Measurements from ENCODE around the gene MACROD1. TPM values are rescaled to one million over a fixed set of nuclear protein-coding genes. Genes with fewer than 3 reads are reported as not detected.

The MACROD1 gene
- polyA plus RNA-seq, 1 experiment = 8.1 TPM

DNA sequence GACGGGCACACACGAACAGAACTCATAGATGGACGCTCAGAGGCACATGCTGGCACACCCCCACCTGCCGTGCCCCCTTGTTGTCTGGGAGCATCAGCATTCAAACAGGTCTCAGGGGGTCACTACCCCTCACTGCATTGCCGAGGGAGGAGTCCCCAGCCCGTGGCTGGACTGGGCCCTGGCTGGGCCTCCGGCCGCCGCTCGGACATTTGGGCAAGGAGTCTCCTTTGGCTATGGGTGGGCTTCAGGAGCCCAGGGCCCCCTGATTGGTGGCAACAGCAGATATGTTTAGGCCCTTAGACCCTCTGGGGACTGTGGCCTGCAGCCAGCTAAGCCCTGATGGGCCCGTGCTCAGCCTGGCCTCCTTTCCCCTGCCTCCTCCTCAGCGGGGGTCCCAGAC lies 88.3 kb downstream of the MACROD1 start:
- no peak overlapping the region for H3K27ac ChIP-seq (ENCODE audit: low read depth, low read length)
- ChIA-PET CTCF (no interaction called here), POLR2A (no interaction called here)
- peaks cover 43% of the 10 kb centered on the region for H3K27me3 ChIP-seq (ENCODE audit: control insufficient read depth, insufficient read depth, low read length)
- H3K4me3 ChIP-seq (ENCODE audit: low read depth, low read length) = no peak overlapping the region
- no peak for DNase-seq (ENCODE audit: low read depth, low spot score)
- TF ChIP-seq, protein P1, sequence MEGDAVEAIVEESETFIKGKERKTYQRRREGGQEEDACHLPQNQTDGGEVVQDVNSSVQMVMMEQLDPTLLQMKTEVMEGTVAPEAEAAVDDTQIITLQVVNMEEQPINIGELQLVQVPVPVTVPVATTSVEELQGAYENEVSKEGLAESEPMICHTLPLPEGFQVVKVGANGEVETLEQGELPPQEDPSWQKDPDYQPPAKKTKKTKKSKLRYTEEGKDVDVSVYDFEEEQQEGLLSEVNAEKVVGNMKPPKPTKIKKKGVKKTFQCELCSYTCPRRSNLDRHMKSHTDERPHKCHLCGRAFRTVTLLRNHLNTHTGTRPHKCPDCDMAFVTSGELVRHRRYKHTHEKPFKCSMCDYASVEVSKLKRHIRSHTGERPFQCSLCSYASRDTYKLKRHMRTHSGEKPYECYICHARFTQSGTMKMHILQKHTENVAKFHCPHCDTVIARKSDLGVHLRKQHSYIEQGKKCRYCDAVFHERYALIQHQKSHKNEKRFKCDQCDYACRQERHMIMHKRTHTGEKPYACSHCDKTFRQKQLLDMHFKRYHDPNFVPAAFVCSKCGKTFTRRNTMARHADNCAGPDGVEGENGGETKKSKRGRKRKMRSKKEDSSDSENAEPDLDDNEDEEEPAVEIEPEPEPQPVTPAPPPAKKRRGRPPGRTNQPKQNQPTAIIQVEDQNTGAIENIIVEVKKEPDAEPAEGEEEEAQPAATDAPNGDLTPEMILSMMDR (IDR thresholded peaks at IDR 0.05; ENCODE audit: low read depth, low read length) = no peak
- H3K9me3 ChIP-seq (ENCODE audit: control insufficient read depth, insufficient read depth, low read length) = no peaks in the 10 kb centered on the region; the same call in 1 of the 2 replicates

DNA sequence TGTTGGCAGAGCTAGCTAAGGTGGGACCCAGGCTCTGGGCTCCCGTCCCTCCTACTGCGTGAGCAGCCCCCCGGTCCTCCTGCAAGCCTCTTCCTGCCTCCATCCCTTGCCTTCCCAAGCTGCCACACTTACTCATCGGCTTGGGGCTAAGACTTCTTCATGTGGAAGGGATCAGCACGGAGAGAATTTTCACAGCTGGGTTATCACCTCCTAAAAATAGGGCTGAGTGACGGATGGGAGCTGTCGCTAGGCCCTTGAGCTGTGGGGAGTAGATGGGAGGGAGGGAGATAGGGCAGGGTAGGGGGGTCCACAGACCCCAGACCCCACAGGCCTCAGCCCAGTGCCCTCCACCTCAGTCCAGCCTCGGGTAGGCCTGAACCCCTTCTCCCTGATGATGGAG lies 89.2 kb downstream of the MACROD1 start:
- CTCF ChIA-PET = no interaction called here
- POLR2A ChIA-PET = no interaction called here
- Histone ChIP-seq H3K4me3 (ENCODE audit: low read depth, low read length) (no peak overlapping the region), H3K27ac (ENCODE audit: low read depth, low read length) (no peak overlapping the region), H3K9me3 (ENCODE audit: control insufficient read depth, insufficient read depth, low read length) (no peaks in the 10 kb centered on the region; the same call in 1 of the 2 replicates), H3K27me3 (ENCODE audit: control insufficient read depth, insufficient read depth, low read length) (peaks cover 45% of the 10 kb centered on the region)
- TF ChIP-seq, protein P1 (IDR thresholded peaks at IDR 0.05; ENCODE audit: low read depth, low read length) = no peak
- DNase-seq (ENCODE audit: low read depth, low spot score) = no peak

GRCh38 chr11:64074239-64074638 lies 91.7 kb downstream of the MACROD1 start:
- Histone ChIP-seq H3K9me3 (ENCODE audit: control insufficient read depth, insufficient read depth, low read length) (no peaks in the 10 kb centered on the region), H3K4me3 (ENCODE audit: low read depth, low read length) (no peak overlapping the region), H3K27me3 (ENCODE audit: control insufficient read depth, insufficient read depth, low read length) (peaks cover 43% of the 10 kb centered on the region), H3K27ac (ENCODE audit: low read depth, low read length) (no peak overlapping the region)
- TF ChIP-seq, protein P1 (IDR thresholded peaks at IDR 0.05; ENCODE audit: low read depth, low read length) = no peak
- DNase-seq (ENCODE audit: low read depth, low spot score) = no peak
- ChIA-PET CTCF (no interaction called here), POLR2A (no interaction called here)

GRCh38 chr11:64073542-64073941 lies 92.4 kb downstream of the MACROD1 start:
- Histone ChIP-seq H3K27me3 (ENCODE audit: control insufficient read depth, insufficient read depth, low read length) (peaks cover 41% of the 10 kb centered on the region), H3K4me3 (ENCODE audit: low read depth, low read length) (no peak overlapping the region), H3K9me3 (ENCODE audit: control insufficient read depth, insufficient read depth, low read length) (no peaks in the 10 kb centered on the region), H3K27ac (ENCODE audit: low read depth, low read length) (no peak overlapping the region)
- TF ChIP-seq, protein P1 (IDR thresholded peaks at IDR 0.05; ENCODE audit: low read depth, low read length) = no peak
- no peak for DNase-seq (ENCODE audit: low read depth, low spot score)
- CTCF ChIA-PET = no interaction called here
- POLR2A ChIA-PET = no interaction called here

GRCh38 chr11:64072871-64073270 lies 93.0 kb downstream of the MACROD1 start:
- H3K4me3 ChIP-seq (ENCODE audit: low read depth, low read length) = no peak overlapping the region
- no peak for DNase-seq (ENCODE audit: low read depth, low spot score)
- H3K27me3 ChIP-seq (ENCODE audit: control insufficient read depth, insufficient read depth, low read length) = peaks cover 39% of the 10 kb centered on the region
- H3K27ac ChIP-seq (ENCODE audit: low read depth, low read length) = no peak overlapping the region
- ChIA-PET CTCF (no interaction called here), POLR2A (no interaction called here)
- no peaks in the 10 kb centered on the region for H3K9me3 ChIP-seq (ENCODE audit: control insufficient read depth, insufficient read depth, low read length)
- TF ChIP-seq, protein P1 (IDR thresholded peaks at IDR 0.05; ENCODE audit: low read depth, low read length) = no peak

All from AG04450 (cell line).